NCI-H748 (cell line): Measurements from ENCODE around the gene SCYL3.
"Not testable (repeated sequence)": the region's sequence is repeated elsewhere in the genome, so short reads cannot be mapped to it uniquely, and the experiment has no call there.

ENCODE experiments used
- DNase-seq: peaks from one replicate; lab custom pipeline; 2025; ENCODE audit not compliant: unreplicated experiment; lab: John Stamatoyannopoulos, UW

The SCYL3 gene

GRCh38 chr1:169829671-169830070, 64.0 kb downstream of the SCYL3 start:
- no peak for DNase-seq

GRCh38 chr1:169824153-169824552, 69.5 kb downstream of the SCYL3 start:
- DNase-seq: no peak

GRCh38 chr1:169821500-169821899, 72.2 kb downstream of the SCYL3 start:
- DNase-seq: no peak

GRCh38 chr1:169816617-169817016, 77.1 kb downstream of the SCYL3 start:
- no peak for DNase-seq

- DNase-seq: no peak
Measured at GRCh38 chr1:169814265-169814664, 79.4 kb downstream of the SCYL3 start.

GRCh38 chr1:169812131-169812530, 81.6 kb downstream of the SCYL3 start:
- no peak for DNase-seq

- not testable (repeated sequence) for DNase-seq
Measured at GRCh38 chr1:169811418-169812035, 82.2 kb downstream of the SCYL3 start.

GRCh38 chr1:169809370-169810095, 84.2 kb downstream of the SCYL3 start:
- DNase-seq: peak; percentile 19

- DNase-seq: no peak
Measured at GRCh38 chr1:169804941-169805340, 88.8 kb downstream of the SCYL3 start.

- DNase-seq: no peak
Measured at GRCh38 chr1:169802888-169803287, 90.8 kb downstream of the SCYL3 start.
